ENCODE results near the gene DNAJB12. TPM values are rescaled to one million over a fixed set of nuclear protein-coding genes. Genes with fewer than 3 reads are reported as not detected.

Gene DNAJB12
- total and polyA plus RNA-seq, 4 donors = 15.9 to 22.0 (median 18.9) TPM

DNA sequence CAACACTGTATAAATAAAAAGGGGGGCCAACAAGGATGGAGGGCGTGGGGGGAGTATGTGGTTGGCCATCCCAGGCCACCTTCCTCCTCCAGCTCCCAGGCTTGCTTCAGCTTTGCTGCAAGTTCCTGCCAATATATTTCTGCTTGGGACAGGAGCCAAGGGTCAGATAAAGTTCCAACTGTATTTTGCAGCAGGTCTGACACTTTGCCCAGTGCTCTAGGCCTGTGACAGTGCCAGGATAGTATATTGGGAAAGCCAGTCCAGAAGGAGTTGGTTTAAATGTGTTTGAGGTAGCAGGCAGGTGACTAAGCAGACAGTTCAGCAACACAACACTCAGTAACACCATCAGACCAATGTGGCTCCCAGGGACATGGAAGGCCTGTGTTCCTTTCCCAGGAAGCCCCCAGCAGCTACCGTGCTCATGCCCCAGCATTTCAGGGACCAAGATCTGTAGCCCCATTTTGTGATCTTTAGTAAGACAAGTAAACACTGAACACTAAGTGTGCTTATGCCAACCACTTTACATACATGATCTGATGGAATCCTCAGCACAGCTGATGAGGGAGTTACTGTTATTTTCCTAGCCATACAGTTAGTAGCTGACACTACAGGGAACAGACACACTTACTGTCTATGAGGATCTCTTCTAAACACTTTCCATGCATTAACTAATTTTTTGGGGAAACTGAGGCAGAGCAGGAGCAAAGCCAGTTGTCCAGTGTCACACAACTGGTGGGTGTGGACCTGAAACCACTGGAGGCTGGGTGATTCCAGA is 38.9 kb downstream of the DNAJB12 start:
- peak overlapping the region; percentile 91 for H3K27ac ChIP-seq (ENCODE audit: low read depth in 1 of 2, low read length in 2 of 2)
- H3K36me3 ChIP-seq (ENCODE audit: control insufficient read depth in 4 of 4, insufficient read depth in 3 of 4, low read depth in 1 of 4, low read length in 3 of 4) = no peaks in the 10 kb centered on the region
- 7% methylated on average over 2 of the region's 2 CpGs for WGBS
- no peak for DNase-seq (ENCODE audit: low spot score)
- peak overlapping the region; percentile 4 to 14 for H3K9ac ChIP-seq (ENCODE audit: low read depth in 1 of 2, low read length in 2 of 2)
- TF ChIP-seq YY1 (IDR thresholded peaks at IDR 0.05) (peak; percentile 88), RXRA (IDR thresholded peaks at IDR 0.05) (peak; percentile 93 to 98), RAD21 (IDR thresholded peaks at IDR 0.05) (peak; percentile 63 to 73), FOXA1 (IDR thresholded peaks at IDR 0.05) (peak; percentile 69), GABPA (IDR thresholded peaks at IDR 0.05 in 1 of 2, conservative IDR thresholded peaks at IDR 0.05 in 1 of 2) (peak in 1 of 2 donors; percentile 64), TAF1 (conservative IDR thresholded peaks at IDR 0.05) (peak; percentile 52), ATF3 (IDR thresholded peaks at IDR 0.05) (no peak), NR2F2 (IDR thresholded peaks at IDR 0.05) (peak; percentile 85), REST (IDR thresholded peaks at IDR 0.05) (peak; percentile 86), ZBTB33 (IDR thresholded peaks at IDR 0.05) (peak; percentile 92), SP1 (IDR thresholded peaks at IDR 0.05) (peak; percentile 95), HNF4A (conservative IDR thresholded peaks at IDR 0.05) (peak; percentile 89 to 91), CTCF (IDR thresholded peaks at IDR 0.05; ENCODE audit: low read depth, low read length, missing input control) (no peak), MAX (IDR thresholded peaks at IDR 0.05) (peak; percentile 91), JUND (IDR thresholded peaks at IDR 0.05) (peak; percentile 79 to 91), FOXA2 (IDR thresholded peaks at IDR 0.05) (peak; percentile 71), HNF4G (IDR thresholded peaks at IDR 0.05) (peak; percentile 65), EGR1 (IDR thresholded peaks at IDR 0.05; ENCODE audit: low read depth in 2 of 2) (peak in 1 of 2 donors; percentile 9)
- H3K4me3 ChIP-seq (ENCODE audit: low read depth in 1 of 3, low read length in 3 of 3) = no peak overlapping the region
- H3K27me3 ChIP-seq (ENCODE audit: control insufficient read depth in 4 of 4, insufficient read depth in 4 of 4, low read length in 3 of 4) = no peaks in the 10 kb centered on the region
- peaks cover 15 to 51% (median 46%) of the 10 kb centered on the region in 4 donors for H3K4me1 ChIP-seq (ENCODE audit: control insufficient read depth in 4 of 4, insufficient read depth in 4 of 4, low read length in 3 of 4)
- no peaks in the 10 kb centered on the region for H3K9me3 ChIP-seq (ENCODE audit: control insufficient read depth in 4 of 4, low read length in 3 of 4)

Data from liver (tissue), 9 donors.